Testis (tissue), 2 donors: Measurements from ENCODE around the gene EME1.
"Not testable (repeated sequence)": the region's sequence is repeated elsewhere in the genome, so short reads cannot be mapped to it uniquely, and the experiment has no call there.

Source experiments
- POLR2A ChIP-seq: fragments of 450-650 bp; IDR thresholded peaks from one replicate; pipeline ENCODE4 v1.6.1; 2017; ENCODE audit warnings: antibody characterized with exemption, mild to moderate bottlenecking, moderate library complexity
- TF ChIP-seq, protein P1 (sequence below), 3 experiments: fragments of 450-650 bp in 2 of 3; fragments of 200-600 bp in 1 of 3; sonication (generic) in 1 of 3; IDR thresholded peaks; one replicate each; pipeline ENCODE4 v1.5.1; 2016 to 2019; ENCODE audit warnings: antibody characterized with exemption in 3 of 3, mild to moderate bottlenecking in 2 of 3, moderate library complexity in 1 of 3

DNA sequence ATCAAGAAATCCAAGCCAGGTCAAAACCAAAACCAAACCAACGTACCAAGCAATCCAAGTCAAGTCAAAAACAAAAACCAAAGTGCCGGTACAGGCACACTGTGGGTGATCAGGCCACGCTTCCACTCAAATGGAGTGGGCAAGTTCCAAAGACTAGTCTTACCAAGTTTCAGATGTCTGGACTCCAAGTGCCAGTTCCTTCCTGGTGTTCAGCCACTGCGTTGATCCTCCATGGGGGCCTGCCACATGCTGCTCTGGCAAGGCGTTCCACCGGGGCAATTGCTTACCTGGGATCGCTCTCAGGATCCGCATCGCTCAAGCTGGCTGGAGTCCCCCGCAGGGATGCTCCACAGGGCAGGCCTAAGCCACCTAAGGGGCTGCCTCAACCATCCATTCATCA lies 46.5 kb downstream of the EME1 start:
- TF ChIP-seq, protein P1, sequence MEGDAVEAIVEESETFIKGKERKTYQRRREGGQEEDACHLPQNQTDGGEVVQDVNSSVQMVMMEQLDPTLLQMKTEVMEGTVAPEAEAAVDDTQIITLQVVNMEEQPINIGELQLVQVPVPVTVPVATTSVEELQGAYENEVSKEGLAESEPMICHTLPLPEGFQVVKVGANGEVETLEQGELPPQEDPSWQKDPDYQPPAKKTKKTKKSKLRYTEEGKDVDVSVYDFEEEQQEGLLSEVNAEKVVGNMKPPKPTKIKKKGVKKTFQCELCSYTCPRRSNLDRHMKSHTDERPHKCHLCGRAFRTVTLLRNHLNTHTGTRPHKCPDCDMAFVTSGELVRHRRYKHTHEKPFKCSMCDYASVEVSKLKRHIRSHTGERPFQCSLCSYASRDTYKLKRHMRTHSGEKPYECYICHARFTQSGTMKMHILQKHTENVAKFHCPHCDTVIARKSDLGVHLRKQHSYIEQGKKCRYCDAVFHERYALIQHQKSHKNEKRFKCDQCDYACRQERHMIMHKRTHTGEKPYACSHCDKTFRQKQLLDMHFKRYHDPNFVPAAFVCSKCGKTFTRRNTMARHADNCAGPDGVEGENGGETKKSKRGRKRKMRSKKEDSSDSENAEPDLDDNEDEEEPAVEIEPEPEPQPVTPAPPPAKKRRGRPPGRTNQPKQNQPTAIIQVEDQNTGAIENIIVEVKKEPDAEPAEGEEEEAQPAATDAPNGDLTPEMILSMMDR (IDR thresholded peaks at IDR 0.05), result not testable (repeated sequence)
- TF ChIP-seq POLR2A, result not testable (repeated sequence)
